GM13977 (cell line): ENCODE measurements around the gene GYG1.

Experiments used
- DNase-seq: peaks from one replicate; pipeline ENCODE4 v3.0.0; 2012; ENCODE audit warnings: low spot score
- CTCF ChIP-seq: IDR thresholded peaks from 2 replicates; pipeline ENCODE4 v1.5.1; 2012; ENCODE audit warnings: mild to moderate bottlenecking, control low read depth; ENCODE audit not compliant: insufficient read depth; ENCODE audit errors: extremely low read depth, missing control alignments
- in situ Hi-C: fragments of 300-500 bp; cut with MboI; formaldehyde crosslinking; loops from one replicate; pipeline ENCODE4 v1.12.0; 2022; ENCODE audit warnings: low sequenced_read_pairs, low pct_unique_long_range_greater_than_20kb, mixed read lengths, inconsistent platforms; ENCODE audit not compliant: unreplicated experiment

GYG1 gene

DNA sequence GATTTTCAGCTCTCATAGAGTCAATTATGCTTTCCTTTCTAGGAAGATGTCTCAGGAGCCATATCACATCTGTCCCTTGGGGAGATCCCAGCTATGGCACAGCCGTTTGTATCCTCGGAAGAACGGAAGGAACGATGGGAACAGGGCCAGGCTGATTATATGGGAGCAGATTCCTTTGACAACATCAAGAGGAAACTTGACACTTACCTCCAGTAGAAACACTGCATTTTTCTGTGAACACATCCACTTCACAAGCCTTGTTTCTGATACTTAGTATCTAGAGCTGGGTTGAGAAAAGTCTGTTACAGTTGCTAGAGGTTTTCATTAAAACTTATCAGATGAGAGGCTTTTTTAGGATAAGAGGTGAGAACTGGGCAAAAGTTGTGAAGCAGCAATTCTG lies 35.4 kb downstream of the GYG1 start:
- TF ChIP-seq CTCF = no peak
- DNase-seq = no peak
- in situ Hi-C loops = no loop called here

GRCh38 chr3:149031096-149031495 lies 39.8 kb downstream of the GYG1 start:
- in situ Hi-C loops = no loop called here
- DNase-seq = no peak
- TF ChIP-seq CTCF = no peak

- in situ Hi-C loops = no loop called here
- no peak for DNase-seq
- TF ChIP-seq CTCF = no peak
These were observed 46.3 kb downstream of the GYG1 start for GRCh38 chr3:149037684-149038083.

- in situ Hi-C loops = no loop called here
- no peak for TF ChIP-seq CTCF
- no peak for DNase-seq
These were observed 47.0 kb downstream of the GYG1 start for GRCh38 chr3:149038322-149038721.

- in situ Hi-C loops = no loop called here
- peak; percentile 45 for DNase-seq
- TF ChIP-seq CTCF = no peak
These were observed 51.5 kb downstream of the GYG1 start for GRCh38 chr3:149042789-149043386.

- in situ Hi-C loops = no loop called here
- no peak for DNase-seq
- no peak for TF ChIP-seq CTCF
These were observed 53.2 kb downstream of the GYG1 start for GRCh38 chr3:149044339-149045083.
